Measurements from ENCODE around the gene ACAP2.
"Not testable (repeated sequence)": the region's sequence is repeated elsewhere in the genome, so short reads cannot be mapped to it uniquely, and the experiment has no call there.

ACAP2 gene

GRCh38 chr3:195401943-195402342 lies 40.9 kb downstream of the ACAP2 start:
- DNase-seq: no peak
- Histone ChIP-seq H3K23ac (ENCODE audit: low read length) (no peak overlapping the region), H2BK5ac (ENCODE audit: low read depth, low read length, poor library complexity) (no peak overlapping the region), H4K91ac (ENCODE audit: low read depth, low read length) (no peak overlapping the region), H3K79me1 (ENCODE audit: low read length) (no peaks in the 10 kb centered on the region), H3K14ac (ENCODE audit: low read length) (no peak overlapping the region), H3K36me3 (ENCODE audit: control insufficient read depth in 1 of 2, insufficient read depth in 2 of 2, low read length in 2 of 2) (no peaks in the 10 kb centered on the region), H4K8ac (ENCODE audit: low read depth, low read length) (no peak overlapping the region), H2AFZ (ENCODE audit: insufficient read depth, low read length, poor library complexity) (no peak overlapping the region), H3K27ac (ENCODE audit: low read depth, low read length) (no peak overlapping the region), H2BK120ac (ENCODE audit: insufficient read depth, low read length, poor library complexity) (no peak overlapping the region), H4K12ac (ENCODE audit: low read depth, low read length) (no peak overlapping the region), H3K9me3 (ENCODE audit: insufficient read depth, low read depth, low read length) (no peaks in the 10 kb centered on the region), H3K4me2 (ENCODE audit: low read length) (no peak overlapping the region), H3K79me2 (ENCODE audit: control insufficient read depth, insufficient read depth, low read length, poor library complexity) (no peaks in the 10 kb centered on the region), H3K4me3 (ENCODE audit: low read depth, low read length) (no peak overlapping the region), H3K4ac (ENCODE audit: low read depth, low read length) (no peak overlapping the region), H3K4me1 (ENCODE audit: control insufficient read depth in 1 of 2, insufficient read depth in 2 of 2, low read length in 2 of 2) (peaks cover 2 to 6% of the 10 kb centered on the region in 2 experiments), H3K18ac (ENCODE audit: low read length) (no peak overlapping the region), H3K27me3 (ENCODE audit: insufficient read depth, low read length) (no peaks in the 10 kb centered on the region), H3K9ac (ENCODE audit: low read length) (no peak overlapping the region), H2AK5ac (ENCODE audit: low read length) (no peak overlapping the region), H2BK12ac (ENCODE audit: low read length) (no peak overlapping the region)
- no CpG with 5 or more reads among the region's 5 CpGs for WGBS (ENCODE audit: extremely low coverage, insufficient coverage, insufficient read length)

GRCh38 chr3:195398460-195398859 lies 44.4 kb downstream of the ACAP2 start:
- not testable (repeated sequence) for H4K12ac ChIP-seq (ENCODE audit: low read depth, low read length); H3K79me2 ChIP-seq (ENCODE audit: control insufficient read depth, insufficient read depth, low read length, poor library complexity)

GRCh38 chr3:195397524-195397923 lies 45.3 kb downstream of the ACAP2 start:
- no CpG with 5 or more reads among the region's 3 CpGs for WGBS (ENCODE audit: extremely low coverage, insufficient coverage, insufficient read length)
- H3K9ac ChIP-seq (ENCODE audit: low read length): no peak overlapping the region
- no peak overlapping the region for H2AFZ ChIP-seq (ENCODE audit: insufficient read depth, low read length, poor library complexity)
- H3K18ac ChIP-seq (ENCODE audit: low read length): no peak overlapping the region
- H3K79me2 ChIP-seq (ENCODE audit: control insufficient read depth, insufficient read depth, low read length, poor library complexity): peaks cover 3% of the 10 kb centered on the region
- H3K4ac ChIP-seq (ENCODE audit: low read depth, low read length): no peak overlapping the region
- no peak overlapping the region for H4K91ac ChIP-seq (ENCODE audit: low read depth, low read length)
- H4K8ac ChIP-seq (ENCODE audit: low read depth, low read length): no peak overlapping the region
- no peak overlapping the region for H2BK12ac ChIP-seq (ENCODE audit: low read length)
- peaks cover 0 to 2% of the 10 kb centered on the region in 2 experiments for H3K4me1 ChIP-seq (ENCODE audit: control insufficient read depth in 1 of 2, insufficient read depth in 2 of 2, low read length in 2 of 2)
- no peak overlapping the region for H2AK5ac ChIP-seq (ENCODE audit: low read length)
- H3K36me3 ChIP-seq (ENCODE audit: control insufficient read depth in 1 of 2, insufficient read depth in 2 of 2, low read length in 2 of 2): no peaks in the 10 kb centered on the region
- no peaks in the 10 kb centered on the region for H3K79me1 ChIP-seq (ENCODE audit: low read length)
- no peaks in the 10 kb centered on the region for H3K9me3 ChIP-seq (ENCODE audit: insufficient read depth, low read depth, low read length)
- no peaks in the 10 kb centered on the region for H3K27me3 ChIP-seq (ENCODE audit: insufficient read depth, low read length)
- H4K12ac ChIP-seq (ENCODE audit: low read depth, low read length): no peak overlapping the region
- no peak overlapping the region for H3K27ac ChIP-seq (ENCODE audit: low read depth, low read length)
- no peak overlapping the region for H3K23ac ChIP-seq (ENCODE audit: low read length)
- H3K14ac ChIP-seq (ENCODE audit: low read length): no peak overlapping the region
- no peak overlapping the region for H2BK5ac ChIP-seq (ENCODE audit: low read depth, low read length, poor library complexity)
- no peak overlapping the region for H3K4me2 ChIP-seq (ENCODE audit: low read length)
- DNase-seq: no peak
- H3K4me3 ChIP-seq (ENCODE audit: low read depth, low read length): no peak overlapping the region
- no peak overlapping the region for H2BK120ac ChIP-seq (ENCODE audit: insufficient read depth, low read length, poor library complexity)

More at GRCh38 chr3:195398460-195398859, 44.4 kb downstream of the ACAP2 start:
- not testable (repeated sequence) for H3K4me2 ChIP-seq (ENCODE audit: low read length); H2AK5ac ChIP-seq (ENCODE audit: low read length); H3K9ac ChIP-seq (ENCODE audit: low read length); H2BK120ac ChIP-seq (ENCODE audit: insufficient read depth, low read length, poor library complexity); H4K91ac ChIP-seq (ENCODE audit: low read depth, low read length); H3K36me3 ChIP-seq (ENCODE audit: control insufficient read depth in 1 of 2, insufficient read depth in 2 of 2, low read length in 2 of 2); H3K23ac ChIP-seq (ENCODE audit: low read length); H3K14ac ChIP-seq (ENCODE audit: low read length); DNase-seq; H2BK12ac ChIP-seq (ENCODE audit: low read length); H2BK5ac ChIP-seq (ENCODE audit: low read depth, low read length, poor library complexity); H3K4ac ChIP-seq (ENCODE audit: low read depth, low read length); H3K4me1 ChIP-seq (ENCODE audit: control insufficient read depth in 1 of 2, insufficient read depth in 2 of 2, low read length in 2 of 2); H3K4me3 ChIP-seq (ENCODE audit: low read depth, low read length); H4K8ac ChIP-seq (ENCODE audit: low read depth, low read length); H2AFZ ChIP-seq (ENCODE audit: insufficient read depth, low read length, poor library complexity); H3K79me1 ChIP-seq (ENCODE audit: low read length); H3K18ac ChIP-seq (ENCODE audit: low read length); H3K27ac ChIP-seq (ENCODE audit: low read depth, low read length); H3K27me3 ChIP-seq (ENCODE audit: insufficient read depth, low read length); H3K9me3 ChIP-seq (ENCODE audit: insufficient read depth, low read depth, low read length)
- WGBS (ENCODE audit: extremely low coverage, insufficient coverage, insufficient read length): no CpG with 5 or more reads among the region's 6 CpGs

- no peak overlapping the region for H4K91ac ChIP-seq (ENCODE audit: low read depth, low read length)
- H4K8ac ChIP-seq (ENCODE audit: low read depth, low read length): no peak overlapping the region
- H3K27me3 ChIP-seq (ENCODE audit: insufficient read depth, low read length): no peaks in the 10 kb centered on the region
- no CpG with 5 or more reads among the region's 4 CpGs for WGBS (ENCODE audit: extremely low coverage, insufficient coverage, insufficient read length)
- H2AFZ ChIP-seq (ENCODE audit: insufficient read depth, low read length, poor library complexity): no peak overlapping the region
- no peak overlapping the region for H2BK120ac ChIP-seq (ENCODE audit: insufficient read depth, low read length, poor library complexity)
- H4K12ac ChIP-seq (ENCODE audit: low read depth, low read length): no peak overlapping the region
- no peak overlapping the region for H2BK12ac ChIP-seq (ENCODE audit: low read length)
- no peak overlapping the region for H3K4me2 ChIP-seq (ENCODE audit: low read length)
- H3K23ac ChIP-seq (ENCODE audit: low read length): no peak overlapping the region
- peaks cover 0 to 2% of the 10 kb centered on the region in 2 experiments for H3K36me3 ChIP-seq (ENCODE audit: control insufficient read depth in 1 of 2, insufficient read depth in 2 of 2, low read length in 2 of 2)
- H3K9me3 ChIP-seq (ENCODE audit: insufficient read depth, low read depth, low read length): no peaks in the 10 kb centered on the region
- peaks cover 0 to 2% of the 10 kb centered on the region in 2 experiments for H3K4me1 ChIP-seq (ENCODE audit: control insufficient read depth in 1 of 2, insufficient read depth in 2 of 2, low read length in 2 of 2)
- no peak for DNase-seq
- no peak overlapping the region for H3K4me3 ChIP-seq (ENCODE audit: low read depth, low read length)
- no peak overlapping the region for H3K9ac ChIP-seq (ENCODE audit: low read length)
- H3K79me1 ChIP-seq (ENCODE audit: low read length): no peaks in the 10 kb centered on the region
- H3K4ac ChIP-seq (ENCODE audit: low read depth, low read length): no peak overlapping the region
- no peak overlapping the region for H3K27ac ChIP-seq (ENCODE audit: low read depth, low read length)
- H3K14ac ChIP-seq (ENCODE audit: low read length): no peak overlapping the region
- no peak overlapping the region for H3K18ac ChIP-seq (ENCODE audit: low read length)
- H2BK5ac ChIP-seq (ENCODE audit: low read depth, low read length, poor library complexity): no peak overlapping the region
- peaks cover 3% of the 10 kb centered on the region for H3K79me2 ChIP-seq (ENCODE audit: control insufficient read depth, insufficient read depth, low read length, poor library complexity)
- H2AK5ac ChIP-seq (ENCODE audit: low read length): no peak overlapping the region
Observed at GRCh38 chr3:195395208-195395816, 47.5 kb downstream of the ACAP2 start.
